CD14-positive monocyte (primary cell): ENCODE data around the gene SCUBE3. TPM values are rescaled to one million over a fixed set of nuclear protein-coding genes. Genes with fewer than 3 reads are reported as not detected.

Experiments
- DNase-seq, 3 donors: peaks; one replicate each; pipeline ENCODE4 v3.0.0-alpha.2; 2011 to 2022
- H2AFZ ChIP-seq: 2 replicates; pipeline ENCODE4 v1.6.0; 2012; ENCODE audit warnings: mild to moderate bottlenecking, low read depth, low read length, inconsistent platforms; ENCODE audit not compliant: insufficient read depth, poor library complexity, severe bottlenecking
- H3K27ac ChIP-seq, 2 donors: 1 replicate in 1 of 2; 2 replicates in 1 of 2; pipeline ENCODE4 v1.5.1; 2012 to 2013; ENCODE audit warnings: low read length in 2 of 2, control low read depth in 1 of 2, inconsistent platforms in 1 of 2, low read depth in 1 of 2, mild to moderate bottlenecking in 1 of 2
- H3K27me3 ChIP-seq, 2 donors: one replicate each; pipeline versions ENCODE4 v1.6.0 to v1.6.1; 2011 to 2013; ENCODE audit warnings: low read length in 2 of 2; ENCODE audit not compliant: control insufficient read depth in 2 of 2, insufficient read depth in 2 of 2
- H3K36me3 ChIP-seq, 2 donors: replicated peaks in 1 of 2; 1 replicate in 1 of 2; 2 replicates in 1 of 2; pipeline versions ENCODE4 v1.5.1 to v1.6.1; 2012 to 2013; ENCODE audit warnings: low read length in 2 of 2, control low read depth in 1 of 2, inconsistent platforms in 1 of 2, mild to moderate bottlenecking in 1 of 2; ENCODE audit not compliant: insufficient read depth in 2 of 2, control insufficient read depth in 1 of 2
- H3K4me1 ChIP-seq, 2 donors: 1 replicate in 1 of 2; 2 replicates in 1 of 2; pipeline versions ENCODE4 v1.5.1 to v1.6.1; 2012 to 2013; ENCODE audit warnings: low read length in 2 of 2, control low read depth in 1 of 2, inconsistent platforms in 1 of 2, mild to moderate bottlenecking in 1 of 2, moderate library complexity in 1 of 2; ENCODE audit not compliant: insufficient read depth in 2 of 2, control insufficient read depth in 1 of 2
- H3K4me2 ChIP-seq: replicated peaks from 2 replicates; pipeline ENCODE3; 2012; ENCODE audit warnings: low read length, moderate library complexity, mild to moderate bottlenecking; ENCODE audit not compliant: poor library complexity, severe bottlenecking; ENCODE audit errors: extremely low read depth
- H3K4me3 ChIP-seq, 3 experiments: fragments of 200-600 bp in 1 of 3; sonication (generic) in 1 of 3; replicated peaks in 1 of 3; 1 replicate in 2 of 3; 2 replicates in 1 of 3; pipeline ENCODE4 v1.5.1; 2011 to 2013; ENCODE audit warnings: low read length in 3 of 3, mild to moderate bottlenecking in 3 of 3, control low read depth in 2 of 3, low read depth in 2 of 3, inconsistent platforms in 1 of 3, moderate library complexity in 1 of 3
- H3K79me2 ChIP-seq: 2 replicates; pipeline ENCODE4 v1.6.0; 2012; ENCODE audit warnings: mild to moderate bottlenecking, control low read depth, inconsistent platforms, low read length, moderate library complexity; ENCODE audit not compliant: insufficient read depth
- H3K9ac ChIP-seq: 2 replicates; pipeline ENCODE4 v1.6.0; 2017; ENCODE audit warnings: low read length, mild to moderate bottlenecking; ENCODE audit not compliant: insufficient read depth, poor library complexity, severe bottlenecking
- H3K9me3 ChIP-seq, 2 donors: replicated peaks in 1 of 2; 1 replicate in 1 of 2; 2 replicates in 1 of 2; pipeline versions ENCODE4 v1.5.1 to v1.6.1; 2012 to 2013; ENCODE audit warnings: low read length in 2 of 2, control low read depth in 1 of 2; ENCODE audit not compliant: control insufficient read depth in 1 of 2, insufficient read depth in 1 of 2
- H4K20me1 ChIP-seq: 2 replicates; pipeline ENCODE4 v1.6.0; 2012; ENCODE audit warnings: mild to moderate bottlenecking, low read length, control low read depth, moderate library complexity; ENCODE audit not compliant: insufficient read depth
- H3K27ac Mint-ChIP-seq, 7 donors: one replicate each; pipeline ENCODE4 v1.8.0; 2020; ENCODE audit warnings: mild to moderate bottlenecking in 7 of 7, mixed read lengths in 7 of 7, moderate library complexity in 6 of 7, inconsistent platforms in 2 of 7
- H3K27me3 Mint-ChIP-seq, 3 donors: one replicate each; pipeline ENCODE4 v1.8.0; 2021 to 2022; ENCODE audit warnings: low read depth in 3 of 3, mild to moderate bottlenecking in 3 of 3, mixed read lengths in 3 of 3, moderate library complexity in 3 of 3, inconsistent platforms in 1 of 3
- H3K36me3 Mint-ChIP-seq, 2 donors: one replicate each; pipeline ENCODE4 v1.8.0; 2020; ENCODE audit warnings: mixed read lengths in 2 of 2, inconsistent platforms in 1 of 2, mild to moderate bottlenecking in 1 of 2
- H3K4me1 Mint-ChIP-seq: one replicate; pipeline ENCODE4 v1.8.0; 2020; ENCODE audit warnings: mild to moderate bottlenecking, mixed read lengths
- H3K4me3 Mint-ChIP-seq, 2 donors: one replicate each; pipeline ENCODE4 v1.8.0; 2020; ENCODE audit warnings: mild to moderate bottlenecking in 2 of 2, mixed read lengths in 2 of 2, moderate library complexity in 1 of 2
- H3K9me3 Mint-ChIP-seq, 7 donors: one replicate each; pipeline ENCODE4 v1.8.0; 2020 to 2022; ENCODE audit warnings: mixed read lengths in 7 of 7, mild to moderate bottlenecking in 6 of 7, moderate library complexity in 6 of 7, inconsistent platforms in 2 of 7
- CTCF ChIP-seq: fragments of 200-600 bp; IDR thresholded peaks from one replicate; pipeline ENCODE4 v1.8.0; 2022; ENCODE audit warnings: antibody characterized with exemption, mild to moderate bottlenecking
- WGBS: methylation state at CpG from one replicate; pipeline ENCODE4 v1.1.5; 2013; ENCODE audit warnings: missing lambda C conversion rate; ENCODE audit not compliant: insufficient coverage; 5-methylcytosine and 5-hydroxymethylcytosine counted together
- intact Hi-C, 2 donors: fragments of 100-400 bp; cut with micrococcal nuclease; formaldehyde crosslinking; loops; one replicate each; pipeline versions ENCODE4 v1.15.0 to v1.15.1; 2023
- polyA plus RNA-seq, 3 donors: library from polyadenylated mRNA; depleted of rRNA in 1 of 3; unstranded in 2 of 3; stranded (reverse) in 1 of 3; fragments of 300-500 nt in 2 of 3; fragments of >200 nt in 1 of 3; fragmentation: Illumina TruSeq in 2 of 3; gene quantifications; 1 replicate in 2 of 3; 2 replicates in 1 of 3; pipeline ENCODE4 v1.2.3, GENCODE V29; 2012 to 2021

Gene SCUBE3
- polyA plus RNA-seq, 3 donors: not detected

DNA sequence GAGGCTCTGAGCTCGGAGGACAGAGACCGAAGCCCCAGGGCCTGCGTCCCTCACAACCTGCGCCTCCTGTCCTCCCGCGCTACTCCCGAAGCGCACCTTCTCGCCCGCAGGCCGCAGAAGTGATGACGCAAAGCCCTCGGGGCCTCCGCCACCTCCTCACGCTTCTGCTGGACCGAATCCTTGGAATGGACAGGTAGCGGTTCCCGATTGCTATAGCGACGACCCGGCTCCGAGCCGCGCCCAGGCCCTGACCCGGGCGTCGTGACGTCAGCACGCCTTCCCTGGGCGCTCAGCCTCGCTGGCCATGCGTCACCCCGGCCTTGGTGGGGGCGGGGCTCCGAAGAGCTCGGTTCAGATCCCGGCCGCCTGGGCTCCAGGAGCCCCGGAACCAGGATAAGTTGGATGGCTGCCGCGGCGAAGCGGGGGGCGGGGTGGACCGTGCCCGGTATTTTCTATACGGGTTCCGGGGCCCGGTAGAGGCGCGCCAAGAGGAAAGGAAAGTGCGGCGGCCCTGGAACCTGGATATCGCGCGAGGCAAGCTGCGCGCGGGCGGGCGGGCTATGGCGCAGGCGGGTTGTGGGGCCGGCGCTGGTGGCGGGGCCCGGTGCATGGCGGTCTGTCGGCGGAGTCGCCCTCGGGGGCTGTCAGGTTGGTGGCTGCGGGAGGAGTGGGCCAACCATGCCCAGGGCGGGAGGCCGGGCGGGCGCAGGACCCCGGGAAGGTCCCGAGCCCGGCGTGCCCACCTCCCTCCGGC is 45.6 kb downstream of the SCUBE3 start, which contains the start of gene ZNF76:
TSS of gene ZNF76 (plus strand) at position 542 of the 754 bp plus-strand sequence. CDS start 21,417 bp downstream, outside the sequence.
- Histone ChIP-seq H3K27ac (peak within 1 kb of the TSS; percentile 84 to 93), H2AFZ (peak within 1 kb of the TSS; percentile 79), H3K27me3 (no peaks in the 10 kb centered on the region), H3K9ac (peak within 1 kb of the TSS; percentile 97), H3K4me2 (peak within 1 kb of the TSS; percentile 94), H3K4me1 (peaks cover 36 to 44% of the 10 kb centered on the region in 2 donors), H4K20me1 (no peaks in the 10 kb centered on the region), H3K4me3 (peak within 1 kb of the TSS; percentile 44 to 86 (median 62)), H3K79me2 (peaks cover 38% of the 10 kb centered on the region), H3K36me3 (no peaks in the 10 kb centered on the region), H3K9me3 (no peaks in the 10 kb centered on the region)
- TF ChIP-seq CTCF: no peak
- WGBS: under 1% methylated on average over 82 of the region's 82 CpGs
- intact Hi-C loops: loop anchor here in 1 of 2 donors (5.0 to 10.0 kb wide), 2 partner anchors 505 to 1288 kb away; partner anchors contain the start of genes SNRPC and STK38
- peaks cover 0 to 2% (median 1%) of the 10 kb centered on the region in 3 donors for H3K27me3 Mint-ChIP-seq
- H3K9me3 Mint-ChIP-seq: no peaks in the 10 kb centered on the region
- H3K4me3 Mint-ChIP-seq: peak within 1 kb of the TSS; percentile 97 to 98
- peak within 1 kb of the TSS; percentile 97 to 99 (median 99) for H3K27ac Mint-ChIP-seq
- H3K4me1 Mint-ChIP-seq: peaks cover 45% of the 10 kb centered on the region
- H3K36me3 Mint-ChIP-seq: peaks cover 0 to 8% of the 10 kb centered on the region in 2 donors
- peak; percentile 94 to 96 (median 96) for DNase-seq

GRCh38 chr6:35259948-35260590 is 46.3 kb downstream of the SCUBE3 start:
- intact Hi-C loops: loop anchor here in 1 of 2 donors (5.0 to 10.0 kb wide), 2 partner anchors 505 to 1287 kb away; partner anchors contain the start of genes SNRPC and STK38
- H3K4me3 Mint-ChIP-seq: peak overlapping the region; percentile 81 to 87
- peak overlapping the region; percentile 79 for H2AFZ ChIP-seq
- peak; percentile 57 to 95 (median 79) for DNase-seq
- H3K4me1 ChIP-seq: peaks cover 36 to 44% of the 10 kb centered on the region in 2 donors
- H3K9me3 ChIP-seq: no peaks in the 10 kb centered on the region
- no peaks in the 10 kb centered on the region for H3K9me3 Mint-ChIP-seq
- H3K36me3 Mint-ChIP-seq: peaks cover 0 to 8% of the 10 kb centered on the region in 2 donors
- H3K4me3 ChIP-seq: peak overlapping the region; percentile 44 to 86 (median 62)
- H3K4me2 ChIP-seq: peak overlapping the region; percentile 94
- peak overlapping the region; percentile 95 to 99 (median 98) for H3K27ac Mint-ChIP-seq
- no peaks in the 10 kb centered on the region for H4K20me1 ChIP-seq
- H3K79me2 ChIP-seq: peaks cover 45% of the 10 kb centered on the region
- peaks cover 46% of the 10 kb centered on the region for H3K4me1 Mint-ChIP-seq
- H3K9ac ChIP-seq: peak overlapping the region; percentile 97
- no peaks in the 10 kb centered on the region for H3K36me3 ChIP-seq
- peak overlapping the region; percentile 84 to 93 for H3K27ac ChIP-seq
- 5% methylated on average over 18 of the region's 23 CpGs for WGBS
- TF ChIP-seq CTCF: no peak
- H3K27me3 ChIP-seq: no peaks in the 10 kb centered on the region
- H3K27me3 Mint-ChIP-seq: peaks cover 0 to 2% (median 1%) of the 10 kb centered on the region in 3 donors
